SK-N-SH treated with all-trans-retinoic acid at 6 μM for 48 hours (cell line): ENCODE measurements around the gene SYT7.
A peak's percentile ranks its signal among the peaks of the same experiment; 100 is the strongest.

Experiments
- ATAC-seq: fragments of 200-7000 bp; cut with Tn5 transposase; 3 replicates; pipeline ENCODE4 v1.9.1; 2020; ENCODE audit warnings: mild to moderate bottlenecking, moderate library complexity
- ARNTL ChIP-seq: fragments of 450-650 bp; formaldehyde crosslinking; IDR thresholded peaks from 2 replicates; pipeline ENCODE4 v1.5.0; 2020; ENCODE audit warnings: low read depth, mild to moderate bottlenecking, moderate library complexity, borderline replicate concordance
- BACH2 ChIP-seq: fragments of 250-450 bp; sonication (Bioruptor Pico); IDR thresholded peaks from 2 replicates; pipeline ENCODE4 v1.9.0; 2021; ENCODE audit warnings: mild to moderate bottlenecking, borderline replicate concordance
- CREB5 ChIP-seq: fragments of 250-450 bp; sonication (Bioruptor Pico); IDR thresholded peaks from 2 replicates; pipeline ENCODE4 v1.5.1; 2020; ENCODE audit warnings: low read depth, mild to moderate bottlenecking, moderate library complexity
- CSDC2 ChIP-seq: fragments of 250-450 bp; sonication (Bioruptor Pico); IDR thresholded peaks from 2 replicates; pipeline ENCODE4 v1.5.0; 2020; ENCODE audit warnings: mild to moderate bottlenecking, moderate library complexity
- CSRNP3 ChIP-seq: fragments of 250-450 bp; sonication (Bioruptor Pico); IDR thresholded peaks from 2 replicates; pipeline ENCODE4 v1.5.1; 2021; ENCODE audit warnings: mild to moderate bottlenecking, moderate library complexity
- ESRRG ChIP-seq: fragments of 250-450 bp; sonication (Bioruptor Pico); IDR thresholded peaks from 2 replicates; pipeline ENCODE4 v1.6.1; 2021; ENCODE audit warnings: mild to moderate bottlenecking
- GLIS3 ChIP-seq: fragments of 250-450 bp; sonication (Bioruptor Pico); IDR thresholded peaks from 2 replicates; pipeline ENCODE4 v1.5.0; 2020; ENCODE audit warnings: mild to moderate bottlenecking, moderate library complexity
- ISL1 ChIP-seq: fragments of 250-450 bp; sonication (Bioruptor Pico); IDR thresholded peaks from 2 replicates; pipeline ENCODE4 v2.1.2; 2022; ENCODE audit warnings: mild to moderate bottlenecking, moderate library complexity
- OSR1 ChIP-seq: fragments of 250-450 bp; sonication (Bioruptor Pico); IDR thresholded peaks from 2 replicates; pipeline ENCODE4 v1.8.0; 2022; ENCODE audit warnings: moderate library complexity, mild to moderate bottlenecking, inconsistent platforms
- PATZ1 ChIP-seq: fragments of 250-450 bp; sonication (Bioruptor Pico); IDR thresholded peaks from 2 replicates; pipeline ENCODE4 v1.8.0; 2020; ENCODE audit warnings: mild to moderate bottlenecking, moderate library complexity, borderline replicate concordance
- POU6F1 ChIP-seq: fragments of 250-450 bp; sonication (Bioruptor Pico); IDR thresholded peaks from 2 replicates; pipeline ENCODE4 v1.8.0; 2021; ENCODE audit warnings: low read depth, mild to moderate bottlenecking, moderate library complexity, borderline replicate concordance
- PPARA ChIP-seq: fragments of 250-450 bp; sonication (Bioruptor Pico); IDR thresholded peaks from 2 replicates; pipeline ENCODE4 v1.5.0; 2020; ENCODE audit warnings: mild to moderate bottlenecking, borderline replicate concordance
- RARB ChIP-seq: fragments of 250-450 bp; sonication (Bioruptor Pico); IDR thresholded peaks from 2 replicates; pipeline ENCODE4 v1.8.0; 2021; ENCODE audit warnings: mild to moderate bottlenecking, moderate library complexity
- SNAI2 ChIP-seq: fragments of 250-450 bp; sonication (Bioruptor Pico); IDR thresholded peaks from 2 replicates; pipeline ENCODE4 v1.5.0; 2020; ENCODE audit warnings: mild to moderate bottlenecking, moderate library complexity
- TCF4 ChIP-seq: fragments of 250-450 bp; sonication (Bioruptor Pico); IDR thresholded peaks from 2 replicates; pipeline ENCODE4 v1.8.0; 2021; ENCODE audit warnings: mild to moderate bottlenecking, moderate library complexity, borderline replicate concordance
- TOX ChIP-seq: fragments of 250-450 bp; sonication (Bioruptor Pico); IDR thresholded peaks from 2 replicates; pipeline ENCODE4 v1.8.0; 2021; ENCODE audit warnings: mild to moderate bottlenecking, moderate library complexity, borderline replicate concordance
- TSHZ2 ChIP-seq: fragments of 250-450 bp; sonication (Bioruptor Pico); IDR thresholded peaks from 2 replicates; pipeline ENCODE4 v1.5.0; 2020; ENCODE audit warnings: mild to moderate bottlenecking, moderate library complexity
- ZC3H10 ChIP-seq: fragments of 250-450 bp; sonication (Bioruptor Pico); IDR thresholded peaks from 2 replicates; pipeline ENCODE4 v1.5.1; 2021; ENCODE audit warnings: mild to moderate bottlenecking, moderate library complexity
- ZFP30 ChIP-seq: fragments of 450-650 bp; formaldehyde crosslinking; IDR thresholded peaks from 2 replicates; pipeline ENCODE4 v1.5.0; 2022; ENCODE audit warnings: mild to moderate bottlenecking, moderate library complexity
- ZNF565 ChIP-seq: fragments of 450-650 bp; formaldehyde crosslinking; conservative IDR thresholded peaks from 2 replicates; pipeline ENCODE4 v1.5.0; 2020; ENCODE audit warnings: low read depth, mild to moderate bottlenecking, moderate library complexity
- ZNF70 ChIP-seq: fragments of 450-650 bp; formaldehyde crosslinking; IDR thresholded peaks from 2 replicates; pipeline ENCODE4 v1.5.0; 2020; ENCODE audit warnings: mild to moderate bottlenecking, moderate library complexity

SYT7 gene

GRCh38 chr11:61482513-61482912 is 98.4 kb downstream of the SYT7 start:
- TF ChIP-seq TCF4 (no peak), OSR1 (CRISPR knock-in tag) (no peak), PPARA (CRISPR knock-in tag) (no peak), BACH2 (no peak), SNAI2 (CRISPR knock-in tag) (no peak), ZNF70 (CRISPR knock-in tag) (no peak), POU6F1 (CRISPR knock-in tag) (no peak), GLIS3 (CRISPR knock-in tag) (no peak), TOX (CRISPR knock-in tag) (no peak), RARB (CRISPR knock-in tag) (no peak), ZFP30 (CRISPR knock-in tag) (no peak), PATZ1 (CRISPR knock-in tag) (no peak), ISL1 (CRISPR knock-in tag) (no peak), CREB5 (CRISPR knock-in tag) (no peak), ZNF565 (no peak), ARNTL (CRISPR knock-in tag) (no peak), ZC3H10 (CRISPR knock-in tag) (no peak), ESRRG (CRISPR knock-in tag) (no peak)
- ATAC-seq, result peak; percentile 54

GRCh38 chr11:61481806-61482205 is 99.1 kb downstream of the SYT7 start:
- ATAC-seq, result no peak
- no peak for TF ChIP-seq TSHZ2 (CRISPR knock-in tag)
- no peak for TF ChIP-seq CREB5 (CRISPR knock-in tag)
- no peak for TF ChIP-seq PPARA (CRISPR knock-in tag)
- no peak for TF ChIP-seq ISL1 (CRISPR knock-in tag)
- TF ChIP-seq ZC3H10 (CRISPR knock-in tag), result no peak
- no peak for TF ChIP-seq TCF4
- TF ChIP-seq CSDC2, result no peak
- no peak for TF ChIP-seq ZFP30 (CRISPR knock-in tag)
- TF ChIP-seq ZNF70 (CRISPR knock-in tag), result no peak
- TF ChIP-seq ESRRG (CRISPR knock-in tag), result no peak
- TF ChIP-seq BACH2, result no peak
- no peak for TF ChIP-seq CSRNP3
- TF ChIP-seq ZNF565, result no peak
- TF ChIP-seq ARNTL (CRISPR knock-in tag), result no peak
- no peak for TF ChIP-seq SNAI2 (CRISPR knock-in tag)
- no peak for TF ChIP-seq RARB (CRISPR knock-in tag)
- TF ChIP-seq OSR1 (CRISPR knock-in tag), result no peak
